Ramos (cell line): ENCODE measurements around the gene ZNF385C.

ENCODE experiments used
- in situ Hi-C: fragments of 300-500 bp; cut with MboI; formaldehyde crosslinking; loops from one replicate; pipeline ENCODE4 v1.14.3; 2022; ENCODE audit warnings: low sequenced_read_pairs; ENCODE audit not compliant: unreplicated experiment

Gene ZNF385C

GRCh38 chr17:42055496-42055895, 42.8 kb downstream of the ZNF385C start:
- in situ Hi-C loops: no loop called here

DNA sequence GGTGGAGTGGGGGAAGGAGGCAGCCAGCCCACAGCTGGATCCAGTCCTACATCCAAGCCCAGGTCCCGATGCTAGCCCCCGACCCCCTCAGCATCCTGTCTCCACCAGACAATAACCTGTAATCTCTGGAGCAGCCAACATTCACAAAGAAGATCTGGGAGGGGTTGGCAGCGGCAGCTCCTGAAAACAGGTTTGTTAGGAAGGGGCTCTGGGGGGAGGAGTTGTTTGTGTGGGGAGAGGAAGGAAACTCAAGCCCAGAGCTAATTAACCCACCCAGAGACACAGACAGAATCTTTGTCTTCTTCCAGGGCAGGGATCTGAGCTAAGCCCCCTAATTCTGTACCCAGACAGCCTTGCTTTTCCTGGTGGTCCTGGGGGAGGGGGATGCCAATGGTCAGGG, 43.2 kb downstream of the ZNF385C start:
- in situ Hi-C loops: no loop called here

GRCh38 chr17:42053731-42054500, 44.4 kb downstream of the ZNF385C start:
- in situ Hi-C loops: no loop called here

- in situ Hi-C loops: no loop called here
These were observed 45.9 kb downstream of the ZNF385C start for GRCh38 chr17:42052346-42052877.

DNA sequence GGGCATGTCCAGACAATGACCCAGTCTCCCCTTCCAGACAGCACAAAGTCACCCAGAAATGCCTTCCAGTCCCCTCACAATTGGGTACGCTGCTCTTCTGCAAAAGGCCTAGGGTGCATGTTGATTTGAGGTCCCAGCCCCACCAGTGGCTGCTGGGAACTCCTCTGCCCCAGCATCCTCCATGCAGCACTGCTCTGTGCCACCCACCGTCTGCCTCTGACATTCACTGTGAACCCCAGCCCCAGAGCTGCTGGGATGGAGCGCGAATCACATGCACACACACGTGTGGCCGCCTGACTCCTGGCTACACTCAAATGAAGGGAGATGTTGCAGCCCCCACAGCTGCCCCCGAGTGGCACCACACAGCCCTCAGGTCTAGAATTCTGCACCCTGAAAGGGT, 46.6 kb downstream of the ZNF385C start:
- in situ Hi-C loops: no loop called here

DNA sequence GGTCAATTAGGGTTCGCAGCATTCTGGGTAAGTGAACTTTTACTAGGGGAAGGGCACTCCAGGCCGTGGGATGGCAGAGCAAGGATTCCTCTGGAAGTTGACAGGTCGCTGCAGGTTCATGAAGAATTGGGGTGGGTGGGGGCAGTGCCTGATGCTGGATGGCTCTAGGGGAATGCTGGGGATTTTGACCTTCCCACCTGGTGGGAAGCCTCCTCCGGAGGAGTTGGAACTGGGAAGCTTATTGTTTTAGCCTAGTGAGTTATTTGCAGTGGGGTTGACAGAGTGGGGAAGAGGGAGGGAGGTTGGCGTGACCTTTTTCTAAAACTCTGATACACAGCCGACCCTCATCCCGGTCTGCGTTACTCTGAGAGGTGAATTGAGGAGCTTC, 47.3 kb downstream of the ZNF385C start:
- in situ Hi-C loops: no loop called here

GRCh38 chr17:42050393-42051012, 47.8 kb downstream of the ZNF385C start, which contains the start of gene C17orf113:
TSS of gene C17orf113 (minus strand) at chr17:42050601. CDS start at chr17:42043376, 7,225 bp downstream.
- in situ Hi-C loops: no loop called here

DNA sequence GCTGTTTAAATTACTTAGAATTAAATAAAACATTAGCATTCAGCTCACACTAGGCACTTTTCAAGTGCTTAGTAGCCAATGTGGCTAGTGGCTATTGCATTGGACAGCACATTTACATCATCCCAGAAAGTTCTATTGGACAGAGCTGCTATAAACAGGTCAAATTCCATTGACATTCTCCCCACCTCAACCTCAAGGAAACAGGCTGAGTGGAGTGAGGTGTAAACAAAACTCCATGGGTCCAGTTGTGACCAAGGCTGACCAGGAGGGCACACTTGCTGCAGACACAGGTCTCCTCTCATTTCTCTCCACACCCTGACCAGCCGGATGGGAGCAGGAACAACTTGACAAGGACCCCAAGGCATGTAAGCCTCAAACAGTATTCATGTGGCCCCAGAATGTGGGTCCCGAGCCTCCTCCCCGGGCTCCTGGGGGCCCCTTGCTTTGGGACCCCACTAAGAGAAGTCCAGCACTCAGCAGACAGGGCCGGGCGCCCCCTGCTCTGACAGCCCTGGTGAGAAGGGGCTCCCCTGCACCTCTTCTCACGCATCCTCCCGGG, 48.4 kb downstream of the ZNF385C start:
- in situ Hi-C loops: no loop called here

DNA sequence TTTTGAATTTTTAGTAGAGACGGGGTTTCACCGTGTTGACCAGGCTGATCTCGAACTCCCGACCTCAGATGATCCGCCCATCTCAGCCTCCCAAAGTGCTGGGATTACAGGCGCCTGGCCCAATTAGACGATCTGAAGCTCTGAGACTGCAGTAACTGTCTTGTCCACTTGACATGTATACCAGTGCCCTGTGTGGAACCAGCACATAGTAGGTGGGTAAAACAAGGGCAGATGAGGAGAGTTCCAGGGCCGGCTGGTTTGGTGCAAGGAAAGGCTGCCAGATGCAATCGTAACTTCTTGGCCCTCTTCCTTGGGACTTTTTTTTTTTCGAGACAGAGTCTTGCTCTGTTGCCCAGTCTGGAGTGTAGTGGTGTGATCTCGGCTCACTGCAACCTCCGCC, 50.9 kb downstream of the ZNF385C start:
- in situ Hi-C loops: no loop called here

- in situ Hi-C loops: no loop called here
These were observed 52.6 kb downstream of the ZNF385C start for GRCh38 chr17:42045719-42046118.

DNA sequence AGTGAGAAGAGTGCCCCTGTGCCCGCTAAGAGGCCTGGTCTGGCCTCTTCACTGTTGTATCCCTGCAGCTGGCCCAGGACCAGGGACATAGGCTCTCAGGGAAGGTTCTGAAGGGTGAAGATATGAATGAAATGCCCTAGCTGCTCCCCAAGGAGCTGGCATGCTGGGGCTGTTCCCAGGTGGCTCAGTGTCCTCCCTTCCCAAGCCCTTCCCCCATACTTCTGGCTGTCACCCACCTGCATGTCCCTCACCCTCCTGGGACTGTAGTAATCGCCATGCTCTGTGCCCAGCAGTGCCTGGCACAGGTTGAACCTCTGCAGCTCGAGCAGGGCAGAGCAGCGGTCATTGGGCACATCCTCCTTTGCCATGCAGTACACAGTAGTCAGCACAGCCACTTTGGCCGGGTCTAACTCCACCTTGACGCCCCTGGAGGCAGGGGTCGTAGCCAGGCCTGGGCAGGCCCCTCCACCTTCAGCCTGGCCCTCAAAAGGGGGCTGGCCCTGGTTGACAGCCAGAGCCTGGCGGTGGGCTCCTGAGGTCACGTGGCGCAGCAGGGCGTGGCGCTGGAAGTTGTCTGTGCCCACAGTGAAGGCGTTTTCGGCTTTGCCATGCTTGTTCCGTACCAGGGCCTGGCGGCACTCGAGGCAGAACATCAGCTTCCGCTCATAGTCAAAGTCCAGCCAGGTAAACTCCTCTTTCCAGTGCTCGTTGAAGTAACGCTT, 55.5 kb downstream of the ZNF385C start:
- in situ Hi-C loops: no loop called here

DNA sequence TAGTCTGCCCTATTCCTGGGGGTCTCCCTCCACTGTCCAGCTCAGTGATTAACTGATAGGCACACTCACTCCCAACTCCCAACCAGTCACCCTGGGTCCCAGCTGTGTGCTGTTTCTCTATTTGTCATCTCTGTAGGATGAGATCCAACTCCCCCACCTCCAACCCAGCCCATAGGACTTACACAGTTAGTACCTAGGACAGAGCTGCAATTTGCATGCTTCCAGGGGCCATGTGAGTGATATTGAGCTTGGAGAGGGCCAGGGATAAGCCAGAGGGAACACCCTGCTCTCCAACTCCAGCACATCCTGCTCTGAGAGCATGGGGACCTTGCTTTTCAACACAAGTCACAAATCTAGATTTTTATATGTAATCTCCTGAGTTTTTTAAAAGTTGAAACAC, 56.7 kb downstream of the ZNF385C start:
- in situ Hi-C loops: no loop called here

- in situ Hi-C loops: no loop called here
These were observed 57.5 kb downstream of the ZNF385C start for GRCh38 chr17:42040818-42041217.

DNA sequence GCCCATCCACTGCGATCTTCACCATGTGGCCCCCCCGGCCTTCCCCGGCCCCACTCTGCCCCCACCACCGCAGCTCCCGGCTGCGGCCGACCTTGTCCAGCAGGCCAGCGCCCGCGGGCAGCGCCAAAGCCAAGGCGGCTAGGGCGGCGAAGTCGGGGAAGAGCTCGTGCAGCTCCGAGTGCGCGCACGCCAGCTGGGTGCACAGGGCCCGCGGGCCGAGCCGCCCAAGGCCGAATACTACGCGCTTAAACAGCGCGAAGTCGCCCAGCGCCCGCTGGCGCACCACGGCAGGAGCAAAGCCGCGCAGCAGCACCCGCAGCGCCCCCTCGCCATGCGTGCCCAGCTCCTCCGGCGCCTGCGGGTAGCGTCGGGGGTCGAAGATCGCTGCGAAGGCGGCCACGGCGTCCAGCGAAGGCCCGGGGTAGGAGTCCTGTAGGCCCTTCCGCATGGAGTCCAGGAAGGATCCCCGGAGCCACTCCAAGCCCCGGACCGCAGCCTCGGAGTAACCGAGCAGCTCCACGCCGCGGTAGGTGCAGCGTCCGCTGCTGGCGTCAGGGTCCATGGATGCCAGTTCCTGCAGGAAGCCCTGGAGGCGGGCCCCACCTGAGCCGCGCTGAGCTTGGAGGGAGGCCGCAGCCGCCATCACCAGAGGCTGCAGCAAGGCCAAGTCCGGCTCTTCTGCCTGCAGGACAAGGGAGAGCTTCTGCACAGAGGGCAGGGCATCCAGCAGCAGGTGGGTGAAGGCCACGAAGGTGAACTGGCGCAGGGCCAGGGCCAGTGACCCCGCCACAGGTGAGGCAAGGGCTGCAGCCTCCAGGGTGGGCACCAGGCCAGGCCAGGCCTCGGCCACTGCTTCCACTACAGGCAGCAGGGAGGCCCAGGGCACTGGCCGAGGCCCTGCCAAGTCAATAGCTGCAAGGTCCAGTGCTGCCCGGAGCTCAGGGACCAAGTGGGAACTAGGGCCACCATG, 58.2 kb downstream of the ZNF385C start:
- in situ Hi-C loops: no loop called here

DNA sequence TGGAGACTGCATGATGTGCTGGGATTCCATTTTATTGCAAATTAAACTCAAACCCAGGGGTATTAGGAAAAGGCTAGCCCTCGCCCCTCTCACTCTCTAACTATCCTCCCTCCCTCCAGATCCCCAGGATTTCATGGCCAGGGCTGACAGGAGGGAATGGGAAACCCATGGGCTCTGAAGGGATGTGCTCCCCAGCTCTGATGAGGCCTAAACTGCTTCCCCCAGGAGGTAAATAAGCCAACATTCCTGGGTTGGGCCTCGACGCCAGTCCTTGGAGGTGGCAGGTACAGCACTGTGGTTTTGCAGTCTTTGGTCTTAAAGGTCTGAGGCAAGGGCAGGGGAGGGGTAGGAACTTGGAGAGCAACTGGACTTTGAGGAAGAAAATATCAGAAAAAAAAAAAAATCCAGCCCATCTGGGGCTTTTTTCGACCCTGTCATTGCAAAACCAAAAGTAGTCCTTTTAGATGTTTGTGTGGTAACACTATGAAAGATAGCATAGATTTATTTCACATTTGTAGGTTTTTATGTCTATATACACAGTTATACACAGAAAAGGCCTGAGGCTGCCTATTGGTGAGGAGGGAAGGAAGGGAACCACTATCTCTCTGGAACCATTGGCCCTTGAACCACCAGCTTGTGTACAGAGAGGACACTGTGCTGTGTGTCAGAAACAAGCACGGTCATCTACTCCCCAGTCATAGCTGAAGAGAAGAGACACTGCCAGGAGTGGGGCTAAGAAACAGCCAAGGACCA, 59.9 kb downstream of the ZNF385C start:
- in situ Hi-C loops: no loop called here

DNA sequence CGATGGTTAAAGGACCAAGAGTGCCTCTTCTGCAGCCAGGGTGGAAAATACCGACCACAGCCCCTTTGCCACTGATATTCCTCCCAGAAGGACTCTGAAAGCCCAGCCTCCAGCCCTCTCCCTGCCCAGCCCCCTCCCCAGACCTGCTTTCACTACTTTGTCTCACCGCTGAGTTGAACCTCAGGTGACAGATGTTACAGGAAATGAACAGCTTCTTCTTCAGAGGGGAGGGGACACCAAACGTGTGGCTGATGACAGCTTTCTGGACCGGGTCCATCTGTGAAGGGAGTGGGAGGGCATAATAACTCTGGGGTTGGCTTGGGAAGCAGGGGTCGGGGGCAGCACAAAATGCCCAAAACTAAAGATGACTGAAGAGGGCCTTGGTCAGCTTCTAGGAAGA, 64.2 kb downstream of the ZNF385C start:
- in situ Hi-C loops: no loop called here

- in situ Hi-C loops: no loop called here
These were observed 66.7 kb downstream of the ZNF385C start for GRCh38 chr17:42031584-42031983.

DNA sequence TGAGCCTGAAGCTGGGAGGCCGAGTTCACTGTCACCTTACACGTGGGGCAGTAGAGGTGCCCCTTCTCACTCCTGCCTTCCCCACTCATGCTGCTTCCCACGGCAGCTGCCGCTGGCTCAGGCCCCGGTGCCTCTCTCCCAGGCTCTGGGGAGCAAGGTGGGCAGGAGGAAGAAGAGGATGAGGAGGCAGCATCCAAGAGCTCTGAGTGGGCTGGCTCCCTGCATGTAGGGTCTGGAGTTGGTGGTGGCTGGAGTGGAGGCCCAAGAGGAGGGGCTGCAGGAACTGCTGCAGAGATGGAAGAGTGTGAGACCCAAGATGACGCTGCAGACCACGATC, 69.5 kb downstream of the ZNF385C start:
- in situ Hi-C loops: loop anchor here (10.0 kb wide), 1 partner anchor 496 kb away; no protein-coding TSS in a partner anchor
